Common myeloid progenitor, CD34-positive (primary cell): ENCODE measurements around the gene C20orf204.
A peak's percentile ranks its signal among the peaks of the same experiment; 100 is the strongest.

Source experiments
- CTCF ChIA-PET: fragments of 350-600 bp; sonication (Branson Sonifier 250); formaldehyde crosslinking; loops from one replicate; lab custom pipeline; 2021; ENCODE audit warnings: antibody characterized with exemption; lab: Charles Lee
- POLR2A ChIA-PET: fragments of 350-600 bp; sonication (Branson Sonifier 250); formaldehyde crosslinking; loops from one replicate; lab custom pipeline; 2021; ENCODE audit warnings: antibody characterized with exemption; lab: Charles Lee
- DNase-seq, 3 donors: peaks; one replicate each; pipeline versions ENCODE4 v3.0.0 to v3.0.0-alpha.2; 2013
- H3K27ac ChIP-seq, 2 experiments: 1 replicate in 1 of 2; 2 replicates in 1 of 2; pipeline ENCODE4 v1.7.0; 2013; ENCODE audit warnings: inconsistent platforms in 2 of 2, low read length in 2 of 2, mild to moderate bottlenecking in 2 of 2, low read depth in 1 of 2, moderate library complexity in 1 of 2; ENCODE audit not compliant: severe bottlenecking in 2 of 2, insufficient read depth in 1 of 2, poor library complexity in 1 of 2
- H3K27me3 ChIP-seq, 5 experiments: replicated peaks in 2 of 5; 1 replicate in 3 of 5; 2 replicates in 2 of 5; pipeline versions ENCODE4 v1.6.1 to v1.7.0; 2013; ENCODE audit warnings: low read length in 4 of 5, mild to moderate bottlenecking in 2 of 5, moderate library complexity in 2 of 5, inconsistent platforms in 1 of 5; ENCODE audit not compliant: insufficient read depth in 5 of 5, control insufficient read depth in 4 of 5
- H3K36me3 ChIP-seq, 4 experiments: 1 replicate in 2 of 4; 2 replicates in 2 of 4; pipeline versions ENCODE4 v1.6.1 to v1.7.0; 2013; ENCODE audit warnings: low read length in 3 of 4, control low read depth in 1 of 4, mild to moderate bottlenecking in 1 of 4; ENCODE audit not compliant: control insufficient read depth in 4 of 4, insufficient read depth in 4 of 4
- H3K4me1 ChIP-seq, 4 experiments: 1 replicate in 3 of 4; 2 replicates in 1 of 4; pipeline versions ENCODE4 v1.6.1 to v1.7.1; 2013; ENCODE audit warnings: low read length in 3 of 4, mild to moderate bottlenecking in 3 of 4, control low read depth in 1 of 4, inconsistent platforms in 1 of 4, moderate library complexity in 1 of 4; ENCODE audit not compliant: control insufficient read depth in 4 of 4, insufficient read depth in 4 of 4; ENCODE audit errors: control extremely low read depth in 1 of 4
- H3K4me3 ChIP-seq, 7 experiments: 1 replicate in 4 of 7; 2 replicates in 3 of 7; pipeline versions ENCODE4 v1.5.1 to v1.7.0; 2013; ENCODE audit warnings: mild to moderate bottlenecking in 7 of 7, low read length in 6 of 7, moderate library complexity in 6 of 7, inconsistent platforms in 2 of 7, low read depth in 2 of 7, control low read depth in 1 of 7; ENCODE audit not compliant: insufficient read depth in 4 of 7, control insufficient read depth in 1 of 7; ENCODE audit errors: extremely low read depth in 1 of 7
- H3K9me3 ChIP-seq, 5 experiments: 1 replicate in 4 of 5; 2 replicates in 1 of 5; pipeline versions ENCODE4 v1.6.1 to v1.7.1; 2013; ENCODE audit warnings: low read length in 4 of 5, mild to moderate bottlenecking in 2 of 5, inconsistent platforms in 1 of 5, low read depth in 1 of 5, moderate library complexity in 1 of 5; ENCODE audit not compliant: control insufficient read depth in 4 of 5, insufficient read depth in 2 of 5; ENCODE audit errors: control extremely low read depth in 1 of 5
- WGBS: methylation state at CpG from one replicate; pipeline ENCODE4 v1.1.5; 2013; ENCODE audit not compliant: insufficient coverage; 5-methylcytosine and 5-hydroxymethylcytosine counted together

C20orf204 gene

DNA sequence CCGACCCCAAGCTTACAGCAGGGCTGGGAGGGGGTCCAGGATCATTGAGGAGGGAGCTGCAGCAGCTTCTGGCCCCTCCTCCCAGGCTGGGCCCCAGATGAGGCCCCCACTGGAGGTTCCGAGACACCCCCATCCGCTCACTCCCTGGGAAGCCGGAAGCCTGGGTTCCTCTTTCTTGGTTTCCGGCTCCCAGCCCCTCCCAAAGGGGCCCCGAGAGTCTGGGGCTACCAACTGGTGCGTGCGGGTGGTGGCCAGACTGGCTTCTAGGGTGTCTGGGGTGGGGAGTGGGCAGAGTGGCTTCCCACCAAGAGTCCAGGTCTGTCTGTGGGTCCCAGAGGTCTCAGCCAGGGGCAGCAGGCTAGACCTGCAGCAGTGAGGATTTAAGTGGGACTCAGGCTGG lies 41.1 kb downstream of the C20orf204 start:
- peaks cover 0 to 92% (median 76%) of the 10 kb centered on the region in 4 experiments for H3K4me1 ChIP-seq
- peak; percentile 57 to 72 (median 71) for DNase-seq
- ChIA-PET CTCF (interaction anchor here (1.4 to 19.6 kb wide), 7 partner anchors 8 to 41 kb away, joined by 3 to 178 read pairs (median 7); no protein-coding TSS in a partner anchor), POLR2A (interaction anchor here (1.2 to 1.5 kb wide), 2 partner anchors 13 to 23 kb away, joined by 3 to 4 read pairs; no protein-coding TSS in a partner anchor)
- no peaks in the 10 kb centered on the region for H3K27me3 ChIP-seq
- peak overlapping the region; percentile 40 to 81 for H3K27ac ChIP-seq
- no peaks in the 10 kb centered on the region for H3K9me3 ChIP-seq
- WGBS, result 0% methylated on average over 8 of the region's 8 CpGs
- H3K36me3 ChIP-seq, result peaks cover 0 to 42% (median 22%) of the 10 kb centered on the region in 4 experiments
- H3K4me3 ChIP-seq, result peak overlapping the region in 6 of 7 experiments; percentile 72 to 92 (median 81)

GRCh38 chr20:64077541-64077875 lies 41.5 kb downstream of the C20orf204 start:
- peaks cover 0 to 38% (median 18%) of the 10 kb centered on the region in 4 experiments for H3K36me3 ChIP-seq
- 3% methylated on average over 7 of the region's 7 CpGs for WGBS
- H3K4me1 ChIP-seq, result peaks cover 0 to 92% (median 76%) of the 10 kb centered on the region in 4 experiments
- ChIA-PET POLR2A (interaction anchor here (0.8 to 1.5 kb wide), 5 partner anchors 10 to 39 kb away, joined by 3 to 9 read pairs (median 3); no protein-coding TSS in a partner anchor), CTCF (interaction anchor here (1.3 to 19.6 kb wide), 7 partner anchors 8 to 41 kb away, joined by 3 to 178 read pairs (median 10); no protein-coding TSS in a partner anchor)
- no peak for DNase-seq
- H3K9me3 ChIP-seq, result no peaks in the 10 kb centered on the region
- H3K27me3 ChIP-seq, result no peaks in the 10 kb centered on the region
- H3K4me3 ChIP-seq, result peak overlapping the region; percentile 58 to 92 (median 79)
- H3K27ac ChIP-seq, result peak overlapping the region; percentile 40 to 81

DNA sequence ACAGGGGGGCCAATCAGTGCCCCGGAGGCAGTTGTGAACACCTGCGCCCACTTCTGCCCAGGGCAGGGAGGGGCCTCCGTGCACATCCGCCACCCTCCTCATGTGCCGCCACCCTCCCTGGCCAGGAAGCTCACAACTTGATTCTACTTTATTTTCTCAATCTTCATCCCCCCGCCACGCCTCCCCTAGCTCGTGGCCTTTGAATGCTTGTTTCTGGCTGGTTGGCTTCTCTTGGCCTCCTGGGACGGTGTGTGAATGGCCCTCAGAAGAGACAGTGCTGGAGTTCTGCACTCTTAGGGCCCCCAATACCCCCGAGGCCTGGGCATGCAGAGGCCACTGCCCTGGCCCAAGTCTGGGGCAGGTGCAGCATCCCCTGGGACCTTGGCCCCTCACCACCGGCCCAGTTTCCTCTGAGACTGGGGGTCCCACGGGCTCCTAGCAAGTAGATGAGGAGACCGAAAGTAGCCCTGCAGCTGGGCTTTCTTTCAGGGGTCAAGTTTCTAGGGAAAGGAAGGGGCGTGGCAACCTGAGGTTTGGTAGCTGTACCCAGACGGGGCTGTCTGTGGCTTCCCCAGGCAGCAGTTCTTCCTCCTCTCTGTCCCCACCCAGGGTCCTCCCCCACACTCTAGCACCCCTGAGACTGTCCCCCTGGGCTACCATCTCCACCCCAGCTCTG lies 42.0 kb downstream of the C20orf204 start:
- peak overlapping the region; percentile 33 to 81 for H3K27ac ChIP-seq
- peak overlapping the region; percentile 58 to 92 (median 79) for H3K4me3 ChIP-seq
- POLR2A ChIA-PET, result interaction anchor here (0.8 to 1.5 kb wide), 6 partner anchors 8 to 96 kb away, joined by 3 to 9 read pairs (median 3); no protein-coding TSS in a partner anchor

GRCh38 chr20:64078934-64079272 lies 42.9 kb downstream of the C20orf204 start:
- DNase-seq, result no peak
- Histone ChIP-seq H3K36me3 (peaks cover 0 to 24% (median 10%) of the 10 kb centered on the region in 4 experiments), H3K4me1 (peaks cover 0 to 90% (median 77%) of the 10 kb centered on the region in 4 experiments), H3K27me3 (no peaks in the 10 kb centered on the region), H3K9me3 (no peaks in the 10 kb centered on the region), H3K4me3 (peak overlapping the region; percentile 58 to 92 (median 79)), H3K27ac (peak overlapping the region; percentile 33 to 81)
- POLR2A ChIA-PET, result interaction anchor here (0.8 to 1.4 kb wide), 5 partner anchors 9 to 40 kb away, joined by 3 to 9 read pairs (median 3); no protein-coding TSS in a partner anchor
- CTCF ChIA-PET, result interaction anchor here (0.8 to 19.6 kb wide), 9 partner anchors 10 to 98 kb away, joined by 3 to 178 read pairs (median 4); partner anchors contain the start of genes NPBWR2 and PRPF6
- WGBS, result 0% methylated on average over 1 of the region's 4 CpGs

More for the DNA sequence above, 42.0 kb downstream of the C20orf204 start:
- peak in 2 of 3 donors; percentile 48 to 64 for DNase-seq
- WGBS, result 0% methylated on average over 13 of the region's 15 CpGs
- H3K4me1 ChIP-seq, result peaks cover 0 to 92% (median 76%) of the 10 kb centered on the region in 4 experiments
- CTCF ChIA-PET, result interaction anchor here (1.0 to 19.6 kb wide), 8 partner anchors 9 to 104 kb away, joined by 3 to 178 read pairs (median 7); partner anchors contain the start of gene NPBWR2
- H3K27me3 ChIP-seq, result no peaks in the 10 kb centered on the region
- H3K36me3 ChIP-seq, result peaks cover 0 to 33% (median 16%) of the 10 kb centered on the region in 4 experiments
- no peaks in the 10 kb centered on the region for H3K9me3 ChIP-seq

DNA sequence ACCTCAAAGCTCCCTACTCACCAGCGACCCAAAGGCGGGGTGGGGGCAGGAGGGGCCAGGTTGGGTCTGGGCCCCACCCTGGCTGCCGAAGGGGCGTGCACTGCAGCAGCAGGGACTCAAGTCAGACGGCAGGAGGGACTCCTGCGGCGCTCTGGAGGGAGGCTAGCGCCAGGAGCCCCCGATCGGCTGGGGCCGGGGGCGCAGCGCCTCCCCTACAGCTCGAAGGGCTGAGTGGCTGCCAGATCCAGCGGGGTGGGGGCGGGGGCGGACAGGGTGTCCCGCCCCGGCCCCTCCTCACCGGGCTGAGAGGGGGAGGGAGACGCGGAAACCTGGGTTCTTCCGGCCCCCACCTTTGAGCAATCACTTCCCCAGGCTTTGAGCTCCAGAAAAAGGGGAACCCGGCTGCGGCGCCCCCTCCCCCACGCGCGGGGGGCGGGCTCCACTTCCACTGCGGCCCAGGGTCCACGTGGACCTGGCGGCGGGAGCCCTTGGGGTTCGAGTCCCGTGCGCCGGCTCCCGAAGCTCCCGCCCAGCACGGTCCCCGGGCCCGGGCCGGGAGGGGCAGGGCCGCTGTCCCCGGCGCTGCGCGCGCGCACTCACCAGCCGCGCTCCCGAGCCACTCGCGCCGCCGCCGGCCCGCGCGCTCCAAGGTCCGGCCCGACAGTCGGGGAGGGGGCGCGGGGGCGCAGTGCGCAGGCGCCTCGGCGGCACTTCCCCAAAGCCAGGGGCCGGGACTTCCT lies 43.5 kb downstream of the C20orf204 start, which contains the start of gene RGS19:
Gene RGS19 (minus strand): TSS at position 246 of the 740 bp plus-strand sequence. CDS start 2,632 bp downstream, outside the sequence.
- Histone ChIP-seq H3K36me3 (peaks cover 0 to 19% (median 8%) of the 10 kb centered on the region in 4 experiments), H3K9me3 (no peaks in the 10 kb centered on the region), H3K4me1 (peaks cover 0 to 90% (median 83%) of the 10 kb centered on the region in 4 experiments), H3K4me3 (peak within 1 kb of the TSS; percentile 58 to 92 (median 79)), H3K27ac (peak within 1 kb of the TSS; percentile 33 to 81), H3K27me3 (no peaks in the 10 kb centered on the region)
- CTCF ChIA-PET, result interaction anchor here (0.8 to 19.6 kb wide), 9 partner anchors 10 to 99 kb away, joined by 3 to 178 read pairs (median 5); partner anchors contain the start of genes NPBWR2 and PRPF6
- 0% methylated on average over 48 of the region's 73 CpGs for WGBS
- peak; percentile 86 to 95 (median 95) for DNase-seq
- POLR2A ChIA-PET, result interaction anchor here (0.8 to 1.6 kb wide), 6 partner anchors 10 to 41 kb away, joined by 3 to 5 read pairs (median 3); partner anchors contain the start of gene TCEA2

GRCh38 chr20:64080013-64080812 lies 44.2 kb downstream of the C20orf204 start, which contains the start of gene OPRL1:
OPRL1 (plus strand) TSS chr20:64080082; CDS start chr20:64092721, 12,639 bp downstream.
- Histone ChIP-seq H3K4me1 (peaks cover 0 to 89% (median 82%) of the 10 kb centered on the region in 4 experiments), H3K4me3 (peak within 1 kb of the TSS; percentile 58 to 92 (median 79)), H3K36me3 (peaks cover 0 to 11% (median 3%) of the 10 kb centered on the region in 4 experiments), H3K9me3 (no peaks in the 10 kb centered on the region), H3K27me3 (no peaks in the 10 kb centered on the region), H3K27ac (peak within 1 kb of the TSS; percentile 33 to 81)
- peak in 2 of 3 donors; percentile 45 to 58 for DNase-seq
- POLR2A ChIA-PET, result interaction anchor here (0.8 to 1.6 kb wide), 5 partner anchors 11 to 42 kb away, joined by 3 to 5 read pairs (median 3); partner anchors contain the start of gene TCEA2
- WGBS, result 3% methylated on average over 36 of the region's 62 CpGs
- CTCF ChIA-PET, result interaction anchor here (0.7 to 19.6 kb wide), 7 partner anchors 11 to 100 kb away, joined by 4 to 178 read pairs (median 12); partner anchors contain the start of genes NPBWR2 and PRPF6
